NCI-H446 (cell line): Measurements from ENCODE around the gene SOS1.
"Not testable (repeated sequence)": the region's sequence is repeated elsewhere in the genome, so short reads cannot be mapped to it uniquely, and the experiment has no call there.

Experiments used
- DNase-seq, 2 experiments: peaks; one replicate each; lab custom pipeline; 2025; lab: John Stamatoyannopoulos, UW

Gene SOS1

GRCh38 chr2:39099870-39100728 lies 20.8 kb downstream of the SOS1 start:
- no peak for DNase-seq

GRCh38 chr2:39099310-39099869 lies 21.5 kb downstream of the SOS1 start:
- no peak for DNase-seq

- DNase-seq, result no peak
Observed at GRCh38 chr2:39095624-39096023, 25.2 kb downstream of the SOS1 start.

GRCh38 chr2:39094717-39095363 lies 26.0 kb downstream of the SOS1 start:
- no peak for DNase-seq

- no peak for DNase-seq
Observed at GRCh38 chr2:39093218-39093898, 27.5 kb downstream of the SOS1 start.

- DNase-seq, result no peak
Observed at GRCh38 chr2:39091543-39091942, 29.3 kb downstream of the SOS1 start.

- no peak for DNase-seq
Observed at GRCh38 chr2:39091063-39091462, 29.8 kb downstream of the SOS1 start.

GRCh38 chr2:39080152-39080551 lies 40.7 kb downstream of the SOS1 start:
- DNase-seq, result no peak

GRCh38 chr2:39069890-39070465 lies 50.9 kb downstream of the SOS1 start:
- DNase-seq, result no peak

GRCh38 chr2:39069136-39069515 lies 51.7 kb downstream of the SOS1 start:
- no peak for DNase-seq

- DNase-seq, result no peak
Observed at GRCh38 chr2:39068299-39069135, 52.3 kb downstream of the SOS1 start.

GRCh38 chr2:39065616-39066015 lies 55.2 kb downstream of the SOS1 start:
- no peak for DNase-seq

GRCh38 chr2:39062320-39062719 lies 58.5 kb downstream of the SOS1 start:
- no peak for DNase-seq

GRCh38 chr2:39061280-39061679 lies 59.6 kb downstream of the SOS1 start:
- no peak for DNase-seq

GRCh38 chr2:39059366-39059952 lies 61.4 kb downstream of the SOS1 start:
- peak; percentile 8 to 56 for DNase-seq

GRCh38 chr2:39058101-39058500 lies 62.8 kb downstream of the SOS1 start:
- DNase-seq, result no peak

GRCh38 chr2:39052665-39053064 lies 68.2 kb downstream of the SOS1 start:
- DNase-seq, result not testable (repeated sequence)

- DNase-seq, result no peak
Observed at GRCh38 chr2:39050109-39050508, 70.7 kb downstream of the SOS1 start.

GRCh38 chr2:39039072-39039471 lies 81.8 kb downstream of the SOS1 start:
- DNase-seq, result no peak

- DNase-seq, result no peak
Observed at GRCh38 chr2:39033980-39034379, 86.9 kb downstream of the SOS1 start.

GRCh38 chr2:39027421-39027820 lies 93.4 kb downstream of the SOS1 start:
- no peak for DNase-seq
